ENCODE results near the gene MAPKAP1.
A peak's percentile ranks its signal among the peaks of the same experiment; 100 is the strongest.

MAPKAP1 gene

DNA sequence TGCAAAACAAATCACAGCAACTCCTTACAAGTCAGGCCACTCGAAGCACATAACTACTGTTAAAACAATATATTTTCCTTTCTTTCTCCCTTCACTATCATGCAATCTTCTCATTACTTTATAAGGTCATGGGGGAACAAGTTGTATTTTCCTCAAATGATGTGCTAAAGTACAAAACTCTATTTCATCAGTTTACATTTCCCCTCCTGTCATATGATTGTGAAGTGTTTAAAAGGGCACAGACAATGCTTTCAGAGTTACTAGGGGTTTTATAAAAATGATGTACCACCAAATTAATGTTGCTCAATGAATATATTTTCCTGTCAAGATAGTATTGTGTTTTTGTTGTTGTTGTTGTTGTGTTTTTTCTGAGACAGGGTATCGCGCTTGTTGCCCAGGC lies 34.1 kb downstream of the MAPKAP1 start:
- DNase-seq: no peak

DNA sequence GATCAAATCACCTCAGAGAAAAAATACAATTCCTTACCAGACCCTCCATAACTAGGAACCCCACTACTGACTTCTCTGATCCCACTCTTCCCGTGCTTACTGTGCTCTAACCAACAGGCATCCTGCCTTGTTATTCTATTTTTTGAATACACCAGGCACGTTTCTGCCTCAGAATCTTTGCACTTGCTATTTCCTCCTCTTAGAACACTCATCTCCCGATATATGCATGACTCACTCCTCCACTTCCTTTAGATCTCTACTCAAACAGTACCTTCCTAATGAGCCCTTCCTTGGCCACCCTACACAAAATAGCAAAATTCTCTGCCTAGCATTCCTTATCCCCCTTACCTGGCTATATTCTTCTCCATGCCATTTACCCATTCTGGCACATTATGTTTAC lies 43.9 kb downstream of the MAPKAP1 start:
- DNase-seq: no peak

DNA sequence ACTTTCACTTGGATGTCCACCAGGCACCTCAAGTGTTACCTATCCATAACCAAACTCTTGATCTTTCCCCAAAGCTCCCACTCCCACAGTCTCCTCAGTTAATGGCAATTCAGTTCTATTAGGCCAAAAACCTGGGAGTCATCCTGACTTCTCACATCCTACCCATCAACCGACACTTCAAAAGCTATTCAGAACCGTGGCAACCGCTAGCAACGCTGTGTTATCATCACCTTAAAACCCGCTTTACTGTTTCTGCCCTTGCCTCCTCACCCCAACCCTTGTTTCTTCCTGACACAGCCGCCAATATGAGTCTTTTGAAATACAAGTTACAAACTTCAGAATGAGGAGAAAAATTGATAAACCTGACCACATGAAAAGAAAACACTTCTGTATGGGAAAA lies 46.5 kb downstream of the MAPKAP1 start:
- no peak for DNase-seq

DNA sequence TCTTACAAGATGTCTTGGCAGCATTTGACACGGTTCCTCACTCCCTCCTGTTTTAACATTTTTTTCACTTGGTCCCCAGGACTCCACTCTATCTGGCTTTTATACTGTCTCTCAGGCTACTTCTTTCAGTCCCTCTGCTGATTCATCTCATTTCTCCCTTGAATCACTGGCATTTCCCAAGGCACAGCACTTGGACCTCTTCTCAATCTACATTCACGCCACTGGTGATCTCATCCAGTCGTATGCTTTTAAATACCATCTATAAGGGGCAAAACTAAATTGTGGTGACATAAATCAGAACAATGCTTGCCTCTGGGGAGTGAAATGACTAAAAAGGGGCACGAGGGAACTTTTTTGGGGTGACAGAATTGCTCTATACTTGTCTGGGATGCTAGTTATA lies 47.1 kb downstream of the MAPKAP1 start:
- DNase-seq: no peak

DNA sequence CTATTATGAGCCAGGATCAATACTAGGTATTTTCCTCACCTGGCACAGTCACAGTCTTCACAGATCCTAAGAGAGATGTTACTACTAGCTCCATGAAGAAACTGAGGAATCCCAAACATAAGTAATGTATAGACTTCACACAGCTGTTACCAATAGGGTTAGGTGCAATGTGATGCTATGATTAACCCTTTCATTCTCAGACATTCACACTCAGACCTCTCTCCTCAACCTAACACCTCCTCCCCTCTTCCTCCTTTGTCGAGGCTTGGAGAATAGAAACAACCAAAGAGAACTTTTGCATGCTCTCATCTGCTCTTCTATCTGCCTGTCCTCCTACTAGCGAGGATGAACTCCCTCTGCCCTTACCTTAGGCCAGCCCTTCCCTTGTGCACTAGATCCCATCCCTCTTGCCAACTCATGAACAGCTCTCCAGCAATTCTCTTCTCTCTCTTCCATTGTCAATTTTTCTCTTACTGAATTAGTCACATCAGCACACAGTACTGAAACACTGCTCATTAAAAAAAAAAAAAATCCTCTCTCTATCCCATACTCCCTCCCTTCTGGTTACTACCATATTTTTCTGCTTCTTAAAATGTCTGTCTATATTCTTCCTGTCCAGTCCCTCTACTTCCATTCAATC lies 47.7 kb downstream of the MAPKAP1 start:
- no peak for DNase-seq

DNA sequence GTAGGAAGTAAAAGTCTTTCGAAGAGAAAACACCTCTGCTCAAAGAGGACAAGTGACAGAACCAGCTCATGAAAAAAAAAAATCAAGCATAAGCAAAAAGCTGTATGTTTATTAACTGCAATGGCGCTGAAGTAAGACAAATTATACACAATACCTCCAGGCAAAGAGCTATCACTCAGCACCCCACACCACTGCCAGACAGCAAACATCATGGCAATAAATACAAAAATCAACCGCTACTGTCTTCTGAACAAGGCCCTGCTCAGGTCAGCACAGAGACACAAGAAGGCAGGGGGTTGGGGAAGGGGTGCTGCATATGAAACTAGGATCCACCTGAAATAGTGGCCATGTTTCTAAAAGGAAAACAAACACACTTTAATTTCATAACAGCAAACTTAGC lies 50.4 kb downstream of the MAPKAP1 start:
- DNase-seq: no peak

DNA sequence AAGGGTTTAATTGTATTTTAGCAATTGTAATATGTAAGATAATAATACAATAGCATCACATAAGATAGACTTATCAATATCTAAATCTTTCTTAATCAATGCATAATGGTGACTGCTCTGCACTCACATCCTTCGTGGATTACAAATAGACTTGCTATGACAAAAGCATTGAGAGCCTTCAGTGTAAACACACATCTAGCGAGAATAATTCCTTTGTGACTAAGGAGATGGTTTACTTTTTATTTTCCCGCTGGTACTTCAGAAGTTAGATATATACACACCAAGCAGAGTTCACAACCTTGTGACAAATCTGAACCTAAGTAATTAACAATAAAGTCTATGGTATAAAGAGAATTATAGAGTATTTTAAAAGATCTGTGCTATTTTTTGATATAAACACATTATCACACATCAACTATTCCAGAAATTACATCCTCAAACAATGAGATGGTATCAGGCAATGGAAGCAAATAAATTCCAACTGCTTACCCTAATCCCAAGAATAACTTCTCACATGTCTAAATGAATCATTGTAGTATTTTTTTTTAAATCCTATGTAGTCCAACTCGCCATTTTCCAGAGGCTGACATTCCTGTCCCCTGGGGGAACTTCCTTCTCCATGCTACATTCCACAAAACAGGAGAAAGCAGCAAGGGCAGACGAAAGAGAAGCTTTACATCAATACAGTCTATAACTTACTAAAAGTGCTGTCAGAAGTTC lies 51.2 kb downstream of the MAPKAP1 start:
- DNase-seq: no peak

DNA sequence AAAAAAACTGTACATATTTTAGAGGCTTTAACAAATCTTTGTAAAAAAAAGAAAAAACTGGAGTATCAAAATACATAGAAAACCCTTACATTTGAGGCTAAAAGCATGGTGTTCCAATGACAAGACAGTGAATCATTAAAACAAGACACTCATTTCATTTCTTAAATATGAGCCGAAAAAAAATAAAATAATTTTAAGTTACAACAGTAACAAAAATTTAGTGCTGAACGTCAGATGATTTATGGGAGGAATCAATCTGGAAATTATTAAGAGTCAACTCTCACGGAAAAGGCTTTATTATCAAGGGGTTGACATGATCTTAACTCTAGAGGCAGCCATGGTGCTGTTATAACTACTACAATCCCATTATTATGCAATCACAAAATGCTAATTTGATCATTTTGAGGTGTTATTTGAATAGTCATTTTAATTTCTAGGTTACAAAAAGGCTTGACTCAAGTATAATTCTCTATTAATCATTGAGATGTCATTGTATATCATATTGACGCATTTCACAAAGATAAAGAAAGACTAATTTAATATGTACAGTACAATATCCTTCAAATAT lies 51.9 kb downstream of the MAPKAP1 start:
- DNase-seq: no peak

DNA sequence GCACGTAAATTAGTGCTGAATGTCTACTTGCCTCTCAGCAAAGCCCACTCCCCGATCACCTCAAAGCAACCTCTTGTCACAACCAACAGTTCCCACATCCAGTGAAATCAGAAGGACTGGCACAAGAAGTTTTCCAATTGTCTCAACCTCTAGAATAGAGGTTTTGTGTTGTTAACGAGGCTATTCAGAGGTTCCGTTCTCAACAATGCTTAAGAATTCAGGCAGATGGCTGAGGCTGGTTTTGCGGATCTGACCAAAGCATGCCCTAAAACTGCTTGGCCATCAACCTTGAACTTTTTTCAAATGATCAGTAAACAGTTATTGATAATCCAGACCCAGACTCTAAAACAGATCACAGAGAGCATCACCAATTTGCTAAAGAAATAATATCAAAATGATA lies 52.9 kb downstream of the MAPKAP1 start:
- DNase-seq: no peak

DNA sequence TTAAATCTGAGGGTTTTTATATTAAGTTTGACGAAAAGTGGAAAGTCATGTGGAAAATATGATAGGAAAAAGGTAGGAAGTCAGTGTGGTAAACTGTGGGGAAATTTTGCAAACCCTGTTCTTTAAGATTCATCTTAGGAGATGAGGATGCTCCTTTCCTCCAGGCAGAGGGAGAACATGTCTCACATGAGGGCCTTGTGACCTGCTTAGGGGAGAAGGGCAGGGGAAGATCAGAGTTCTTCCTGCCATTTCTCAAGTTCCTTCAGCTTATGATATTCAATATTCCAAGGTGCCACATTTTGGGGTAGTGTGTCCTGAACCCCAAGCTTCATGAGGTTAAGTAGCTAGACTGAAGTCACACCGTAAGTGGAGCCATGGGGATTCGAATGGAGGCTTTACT lies 53.7 kb downstream of the MAPKAP1 start:
- no peak for DNase-seq

DNA sequence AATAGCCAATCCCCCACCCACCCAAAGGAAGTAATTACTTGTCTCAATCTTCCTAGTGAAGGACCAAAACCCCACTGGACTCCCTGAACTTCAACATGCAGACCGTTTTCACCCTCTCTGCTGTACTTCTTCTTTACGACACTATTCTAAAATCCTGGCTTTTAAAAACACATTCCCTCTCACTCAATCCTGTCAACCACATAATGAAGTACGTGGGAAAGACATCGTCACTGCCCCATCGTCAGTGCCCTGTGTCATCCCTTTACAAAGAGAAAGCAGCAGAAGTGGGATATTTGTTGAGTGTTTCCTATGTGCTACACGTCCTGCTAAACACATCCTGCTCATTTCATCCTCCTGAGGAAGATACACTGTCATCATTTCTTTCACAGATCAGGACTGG lies 54.2 kb downstream of the MAPKAP1 start:
- no peak for DNase-seq

DNA sequence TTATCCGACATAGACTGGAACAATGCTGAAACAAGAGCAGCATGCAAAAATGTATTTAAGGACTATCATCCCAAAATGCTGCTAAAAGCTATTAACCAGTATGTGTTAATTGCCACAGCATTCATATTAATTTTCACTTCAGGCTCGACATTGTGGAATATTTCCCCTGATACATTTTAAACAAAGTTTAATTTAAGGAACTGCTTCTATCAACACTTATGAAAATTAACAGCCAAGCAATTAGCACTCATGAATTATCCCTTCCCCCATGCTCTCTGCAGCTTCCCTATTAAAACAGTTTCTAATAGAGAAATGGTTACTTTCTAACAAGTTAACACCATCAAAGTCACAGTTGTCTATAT lies 54.8 kb downstream of the MAPKAP1 start:
- DNase-seq: no peak

DNA sequence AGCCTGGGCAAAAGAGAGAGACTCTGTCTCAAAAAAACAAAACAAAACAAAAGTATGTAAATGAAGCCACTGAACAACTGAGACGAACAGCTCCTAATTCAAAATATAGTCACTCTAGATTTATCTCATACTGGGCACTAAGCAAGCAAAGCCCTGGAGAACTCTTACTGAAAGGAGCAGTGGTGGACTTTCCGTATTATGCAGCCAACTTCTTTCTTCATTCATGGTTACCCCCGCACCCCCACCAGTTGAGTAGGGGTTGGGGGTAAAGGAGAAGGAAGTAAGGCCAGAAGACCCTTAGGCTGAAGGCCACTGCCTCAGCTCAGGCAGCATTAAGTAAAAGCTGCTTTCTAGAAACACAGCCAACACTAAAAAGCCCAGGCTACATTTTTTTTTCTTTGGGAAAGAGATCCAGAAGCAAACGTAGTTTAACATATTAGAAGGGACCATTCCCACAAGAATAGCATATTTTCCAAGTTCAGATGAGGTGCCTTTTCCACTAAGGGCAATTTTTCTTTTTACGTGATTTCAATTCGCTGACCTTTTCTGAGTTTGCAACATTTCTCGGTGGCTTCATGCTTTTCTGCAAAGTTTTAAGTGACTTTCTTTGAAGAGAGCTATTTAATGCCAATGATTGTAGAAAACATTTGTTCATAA lies 55.3 kb downstream of the MAPKAP1 start:
- no peak for DNase-seq

DNA sequence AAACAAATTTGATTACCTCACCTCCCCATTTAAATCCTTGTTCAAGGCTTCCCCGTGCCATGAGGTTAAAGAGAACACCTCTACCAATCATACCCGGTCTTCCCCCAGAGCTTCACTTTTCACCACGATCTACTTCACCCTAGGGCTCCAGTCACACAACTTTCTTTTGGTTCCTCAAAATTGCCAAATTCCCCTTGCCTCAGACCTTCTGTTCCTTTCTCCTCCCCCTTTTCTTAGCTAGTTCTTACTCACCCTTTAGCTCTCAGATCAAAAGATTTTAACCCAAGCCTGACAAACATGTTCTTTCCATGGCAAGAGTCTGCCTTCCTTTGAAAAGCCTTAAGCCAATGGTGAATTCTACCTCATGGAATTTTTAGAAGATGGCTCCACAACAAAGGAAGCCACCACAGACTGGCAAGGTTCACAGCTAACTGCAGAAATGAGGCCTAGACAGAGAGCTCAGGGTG lies 56.7 kb downstream of the MAPKAP1 start:
- peak; percentile 19 to 59 for DNase-seq

DNA sequence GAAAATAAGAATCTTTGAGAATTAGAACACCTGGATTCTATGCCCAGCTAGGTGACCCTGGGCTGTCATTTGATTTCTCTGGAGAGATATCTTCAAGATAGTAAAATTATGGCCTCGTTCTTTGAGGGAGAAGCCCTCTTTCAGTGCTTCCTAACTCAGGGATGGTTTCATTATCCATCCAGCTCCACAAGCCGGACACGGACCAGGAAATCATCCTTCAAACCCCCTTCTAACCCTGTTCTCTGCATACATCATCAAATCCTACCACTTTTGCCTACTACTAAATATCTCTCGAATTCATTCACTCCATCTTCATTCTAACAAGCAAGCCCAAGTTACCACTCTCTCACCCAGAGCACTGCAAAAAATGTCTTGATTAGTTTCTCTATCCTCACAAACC lies 57.2 kb downstream of the MAPKAP1 start:
- DNase-seq: no peak

DNA sequence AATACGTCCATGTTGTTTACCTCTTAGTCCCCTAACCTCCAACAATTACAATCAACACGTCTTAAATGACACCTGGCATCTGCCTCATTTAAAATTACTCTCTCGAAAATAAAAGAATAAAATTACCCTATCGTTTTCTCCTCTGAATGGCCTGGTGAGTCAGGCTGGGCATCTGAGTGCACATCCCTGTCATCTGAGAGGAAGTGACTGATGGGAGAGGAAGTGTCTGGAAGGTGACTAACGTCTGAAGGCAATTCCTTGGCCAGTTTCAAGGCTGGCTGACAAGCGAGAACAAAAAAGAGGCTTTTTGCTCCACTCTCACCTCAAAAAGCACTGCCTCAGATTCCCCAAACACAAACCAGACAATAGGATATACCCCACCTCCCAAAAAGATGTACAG lies 57.7 kb downstream of the MAPKAP1 start:
- DNase-seq: peak in 1 of 2 donors; percentile 74

DNA sequence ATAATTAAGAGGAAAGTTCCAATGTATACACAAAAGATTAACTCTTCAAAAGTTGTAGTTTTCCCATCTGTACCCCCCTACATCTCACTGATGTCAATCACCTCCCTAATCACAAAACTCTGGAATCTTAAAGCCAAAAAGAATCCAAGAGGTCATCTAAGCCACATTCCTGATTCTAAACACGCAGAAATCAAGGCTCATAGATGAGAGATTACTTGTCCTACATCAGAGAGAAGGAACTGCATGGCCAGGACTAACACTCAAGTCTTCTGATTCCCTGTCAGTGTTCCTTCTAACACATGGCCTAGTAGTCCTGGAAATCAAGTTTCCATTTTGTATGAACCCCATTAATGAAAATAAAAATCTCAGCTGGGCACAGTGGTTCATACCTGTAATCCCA lies 58.7 kb downstream of the MAPKAP1 start:
- DNase-seq: no peak

DNA sequence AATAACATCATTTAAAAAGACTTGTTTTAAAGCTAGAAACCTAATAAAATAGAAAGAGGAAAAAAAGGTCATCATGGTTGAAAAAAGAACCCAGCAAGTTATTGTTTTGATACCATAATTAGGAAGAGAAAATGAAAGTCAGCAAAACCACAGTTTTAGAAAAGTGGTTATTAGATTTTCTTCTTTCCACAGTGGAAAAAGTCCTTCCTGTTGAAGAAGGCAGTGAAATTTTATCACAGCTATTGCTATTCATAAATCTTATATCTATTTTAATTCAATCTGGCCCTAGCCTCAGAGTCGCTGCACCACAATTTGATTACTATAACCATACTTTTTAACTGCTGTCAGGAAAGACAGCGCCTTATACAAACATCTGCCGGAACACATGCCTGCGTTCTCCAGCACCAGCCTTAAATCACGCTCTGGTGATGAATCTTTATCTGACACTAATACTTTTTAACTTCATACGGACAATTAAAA lies 60.3 kb downstream of the MAPKAP1 start:
- peak in 1 of 2 donors; percentile 24 for DNase-seq

DNA sequence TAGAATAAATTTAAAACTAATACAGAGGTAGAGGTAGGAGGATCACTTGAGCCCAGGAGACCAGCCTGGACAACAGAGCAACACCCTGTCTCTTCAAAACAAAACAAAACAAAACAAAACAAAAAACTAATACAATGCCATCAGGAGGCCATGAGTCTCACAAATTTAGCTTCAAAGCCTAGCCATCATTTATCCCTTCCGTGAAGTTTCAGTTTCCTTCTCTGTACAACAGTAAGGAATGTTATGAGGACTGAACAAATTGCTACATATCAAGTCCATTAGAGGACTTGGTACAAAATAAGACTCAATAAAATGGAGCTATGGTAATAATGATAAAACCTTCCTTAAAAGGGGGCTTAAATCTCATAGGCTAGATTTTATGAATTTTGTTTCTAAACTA lies 60.8 kb downstream of the MAPKAP1 start:
- DNase-seq: no peak

DNA sequence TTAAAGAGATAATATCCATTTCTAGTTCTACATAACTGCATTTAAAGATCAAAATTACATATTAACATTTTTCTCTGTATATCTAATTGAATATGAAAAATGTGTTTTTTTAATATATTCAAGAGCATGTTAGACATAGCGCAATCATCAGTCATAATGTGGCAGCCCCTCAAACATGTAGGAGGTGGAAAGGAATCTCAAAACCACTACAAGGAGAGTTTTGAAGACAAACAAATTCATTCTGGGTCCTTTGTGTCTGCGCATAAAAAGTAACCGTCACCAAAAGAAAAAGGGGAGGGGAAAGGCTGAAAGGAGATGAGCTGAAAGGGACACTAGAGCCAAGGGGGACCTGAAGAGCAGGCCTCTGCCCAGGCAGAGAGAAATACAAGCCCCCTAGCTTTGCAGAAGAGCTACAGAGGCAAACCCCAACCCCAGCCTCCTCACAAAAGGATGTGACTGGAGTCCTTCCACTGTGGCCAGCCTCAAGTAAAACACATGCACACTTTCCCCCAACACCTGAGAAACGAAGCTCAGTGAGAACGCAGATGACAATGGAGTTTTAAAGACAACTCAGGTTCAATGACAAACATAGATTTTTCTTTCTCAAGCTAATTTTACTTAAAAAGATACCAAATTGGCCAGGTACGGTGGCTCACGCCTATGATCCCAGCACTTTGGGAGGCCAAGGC lies 62.0 kb downstream of the MAPKAP1 start:
- DNase-seq: no peak

DNA sequence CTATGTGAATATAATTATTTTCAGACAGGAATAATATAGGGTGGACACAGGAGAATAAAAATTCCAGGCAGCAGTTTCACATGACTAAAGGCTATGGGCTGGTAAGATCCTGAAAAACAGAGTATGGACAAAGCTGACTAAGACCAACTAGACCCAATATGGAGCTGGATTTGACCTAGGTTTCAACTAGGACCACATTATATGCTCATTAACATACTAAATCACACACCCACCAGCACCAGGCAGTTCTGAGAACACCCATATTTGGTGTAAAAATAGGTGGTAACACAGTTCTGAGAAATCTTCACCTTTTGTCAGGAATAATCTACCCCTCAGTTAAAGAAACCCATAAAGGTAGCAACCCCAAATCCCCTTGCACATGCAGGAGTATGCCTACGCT lies 64.7 kb downstream of the MAPKAP1 start:
- DNase-seq: no peak

DNA sequence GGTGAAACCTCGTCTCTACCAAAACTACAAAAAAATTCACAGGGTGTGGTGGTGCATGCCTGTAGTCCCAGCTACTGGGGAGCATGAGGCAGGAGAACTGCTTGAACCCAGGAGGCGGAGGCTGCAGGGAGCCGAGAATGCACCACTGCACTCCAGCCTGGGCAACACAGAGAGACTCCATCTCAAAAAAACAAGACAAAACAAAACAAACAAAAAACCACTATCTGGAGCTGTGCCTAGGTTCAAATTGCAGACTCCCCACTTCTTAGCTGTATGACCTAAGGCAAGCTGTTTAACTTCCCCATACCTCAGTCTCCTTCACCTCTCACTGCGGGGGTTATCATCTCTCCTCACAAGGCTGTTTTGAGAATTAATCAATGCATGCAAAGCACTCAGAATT lies 68.0 kb downstream of the MAPKAP1 start:
- no peak for DNase-seq
